NCI-H2196 (cell line): ENCODE data around the gene GOLGA1.
"Not testable (repeated sequence)": the region's sequence is repeated elsewhere in the genome, so short reads cannot be mapped to it uniquely, and the experiment has no call there.

ENCODE experiments used
- DNase-seq: peaks from one replicate; lab custom pipeline; 2025; ENCODE audit not compliant: unreplicated experiment; lab: John Stamatoyannopoulos, UW

The GOLGA1 gene

GRCh38 chr9:124840300-124840833 is 100.5 kb downstream of the GOLGA1 start:
- DNase-seq, result no peak

GRCh38 chr9:124839612-124840299 is 101.1 kb downstream of the GOLGA1 start:
- DNase-seq, result no peak

- DNase-seq, result not testable (repeated sequence)
These were observed 102.2 kb downstream of the GOLGA1 start for GRCh38 chr9:124838567-124839275.

GRCh38 chr9:124838132-124838531 is 102.8 kb downstream of the GOLGA1 start:
- DNase-seq, result not testable (repeated sequence)

GRCh38 chr9:124835026-124835557 is 105.8 kb downstream of the GOLGA1 start:
- DNase-seq, result peak; percentile 64

DNA sequence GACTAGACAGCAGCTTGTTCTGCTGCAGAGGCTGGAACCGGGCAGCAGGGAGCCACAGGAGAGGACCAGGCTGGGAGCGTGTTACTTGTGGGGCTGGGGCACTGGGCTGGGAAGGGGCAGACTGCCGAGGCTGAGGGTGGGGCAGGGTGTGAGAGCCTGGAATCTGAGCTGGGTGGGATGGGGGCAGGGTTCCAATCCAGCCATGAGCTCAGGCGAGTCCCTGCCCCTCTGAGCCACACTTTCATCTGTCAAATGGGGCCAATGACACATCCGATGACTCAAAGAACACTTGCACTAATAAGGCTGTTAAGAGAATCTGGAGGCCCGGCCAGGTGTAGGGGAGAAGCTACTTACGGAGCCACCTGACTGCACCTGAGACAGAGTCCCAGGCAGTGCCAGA is 106.3 kb downstream of the GOLGA1 start:
- no peak for DNase-seq

GRCh38 chr9:124831642-124832364 is 109.1 kb downstream of the GOLGA1 start:
- DNase-seq, result no peak

GRCh38 chr9:124830593-124830992 is 110.3 kb downstream of the GOLGA1 start:
- no peak for DNase-seq

GRCh38 chr9:124829334-124829669 is 111.6 kb downstream of the GOLGA1 start:
- no peak for DNase-seq

DNA sequence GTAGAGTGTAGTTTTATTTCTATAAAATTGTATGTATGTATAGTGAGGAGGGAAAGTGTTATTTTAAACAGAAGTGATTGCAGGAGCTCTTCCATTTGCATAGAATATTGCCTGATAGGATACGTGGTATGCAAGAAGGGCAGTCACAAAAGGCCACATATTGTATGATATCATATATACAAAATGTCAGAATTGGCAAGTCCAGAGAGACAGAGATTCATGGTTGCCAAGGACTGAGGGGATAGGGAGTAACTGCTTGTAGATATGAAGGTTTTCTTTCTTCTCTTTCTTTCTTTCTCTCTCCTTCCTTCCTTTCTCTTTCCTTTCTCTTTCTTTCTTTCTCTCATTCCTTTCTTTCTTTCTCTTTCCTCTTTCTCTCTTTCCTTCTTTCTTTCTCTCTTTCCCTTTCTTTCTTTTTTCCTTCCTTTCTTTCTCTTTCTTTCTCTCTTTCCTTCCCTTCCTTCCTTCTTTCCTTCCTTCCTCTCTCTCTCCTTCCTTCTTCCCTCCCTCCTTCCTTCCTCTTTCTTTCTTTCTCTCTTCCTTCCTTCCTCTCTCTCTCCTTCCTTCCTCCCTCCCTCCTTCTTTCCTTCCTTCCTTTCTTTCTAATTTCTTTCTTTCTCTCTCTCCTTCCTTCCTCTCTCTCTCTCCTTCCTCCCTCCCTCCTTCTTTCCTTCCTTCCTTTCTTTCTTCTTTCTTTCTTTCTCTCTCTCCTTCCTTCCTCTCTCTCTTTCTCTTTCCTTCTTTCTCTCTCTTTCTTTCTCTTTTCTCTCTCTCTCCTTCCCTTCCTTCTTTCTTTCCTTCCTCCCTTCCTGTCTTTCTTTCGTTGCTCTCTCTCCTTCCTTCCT is 112.2 kb downstream of the GOLGA1 start:
- DNase-seq, result no peak
